HG02678 (cell line): ENCODE results near the gene PCNX2.
"Not testable (repeated sequence)": the region's sequence is repeated elsewhere in the genome, so short reads cannot be mapped to it uniquely, and the experiment has no call there.

ENCODE experiments used
- ATAC-seq: cut with Tn5 transposase; IDR thresholded peaks from one replicate; pipeline ENCODE4 v1.9.1; 2021; ENCODE audit warnings: mild to moderate bottlenecking, moderate library complexity; ENCODE audit not compliant: unreplicated experiment

PCNX2 gene

DNA sequence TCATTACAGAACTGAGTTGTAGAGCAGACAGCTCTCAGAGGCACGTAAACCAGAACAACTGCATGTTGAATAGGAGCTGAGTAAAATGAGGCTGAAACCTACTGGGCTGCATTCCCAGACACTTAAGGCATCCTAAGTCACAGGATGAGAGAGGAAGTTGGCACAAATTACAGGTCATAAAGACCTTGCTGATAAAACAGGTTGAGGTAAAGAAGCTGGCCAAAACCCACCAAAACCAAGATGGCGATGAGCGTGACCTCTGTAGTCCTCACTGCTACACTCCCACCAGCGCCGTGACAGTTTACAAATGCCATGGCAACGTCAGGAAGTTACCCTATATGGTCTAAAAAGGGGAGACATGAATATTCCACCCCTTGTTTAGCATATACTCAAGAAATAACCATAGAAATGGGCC is 187.8 kb downstream of the PCNX2 start:
- not testable (repeated sequence) for ATAC-seq

DNA sequence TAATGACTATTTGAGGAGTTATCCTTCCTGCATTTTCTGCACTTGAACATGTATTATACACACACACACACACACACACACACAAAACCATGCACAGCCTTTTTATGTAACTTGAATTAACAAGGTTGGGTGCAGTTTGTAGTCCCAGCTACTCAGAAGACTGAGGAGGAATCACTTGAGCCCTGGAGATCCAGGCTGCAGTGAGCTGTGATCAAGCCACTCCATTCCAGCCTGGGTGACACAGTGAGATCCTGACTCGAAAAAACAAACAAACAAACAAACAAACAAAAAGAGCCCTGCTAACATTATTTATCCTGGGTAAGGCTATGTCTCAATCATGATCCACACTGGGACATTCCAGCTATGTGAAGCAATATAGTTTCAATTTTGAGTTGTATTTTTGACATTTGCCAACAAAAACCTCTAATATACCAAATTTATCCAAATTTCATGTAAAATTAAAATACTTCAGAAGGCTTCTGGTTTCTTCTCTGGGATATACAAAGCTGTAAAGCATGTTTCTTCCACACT is 188.3 kb downstream of the PCNX2 start:
- no peak for ATAC-seq

DNA sequence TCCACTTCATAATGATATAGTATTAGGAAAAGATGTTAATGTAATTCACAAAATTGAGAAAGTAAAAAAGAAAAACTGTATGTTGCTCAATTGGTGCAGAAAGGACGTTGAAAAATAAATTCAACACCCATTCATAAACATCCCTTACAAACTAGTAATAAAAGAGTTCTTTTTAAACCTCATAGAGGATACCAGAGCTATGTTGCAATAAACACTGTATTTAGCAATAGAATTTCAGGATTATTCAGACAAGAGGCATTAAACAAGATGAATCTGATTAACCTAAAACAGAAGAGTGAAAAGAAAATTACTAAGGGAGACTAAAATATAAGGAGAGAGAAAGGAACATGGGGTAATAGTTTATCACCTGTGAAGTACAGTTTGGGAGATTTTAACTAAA is 190.3 kb downstream of the PCNX2 start:
- ATAC-seq: no peak

DNA sequence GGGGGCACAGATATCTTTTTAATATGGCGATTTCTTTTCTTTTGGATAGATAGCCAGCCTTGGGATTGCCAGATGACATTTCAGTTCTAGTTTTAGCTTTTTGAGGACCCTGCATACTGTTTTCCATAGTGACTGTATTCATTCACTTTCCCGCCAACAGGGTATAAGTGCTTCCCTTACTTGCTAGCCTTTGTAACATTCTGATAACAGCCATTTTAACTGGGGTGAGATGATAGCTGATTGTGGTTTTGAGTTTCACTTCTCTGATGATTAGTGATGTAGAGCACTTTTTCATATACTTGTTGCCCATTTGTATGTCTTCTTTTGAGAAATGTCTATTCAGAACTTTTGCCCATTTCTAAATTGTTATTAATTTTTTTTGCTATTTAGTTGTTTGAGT is 193.2 kb downstream of the PCNX2 start:
- ATAC-seq: no peak

DNA sequence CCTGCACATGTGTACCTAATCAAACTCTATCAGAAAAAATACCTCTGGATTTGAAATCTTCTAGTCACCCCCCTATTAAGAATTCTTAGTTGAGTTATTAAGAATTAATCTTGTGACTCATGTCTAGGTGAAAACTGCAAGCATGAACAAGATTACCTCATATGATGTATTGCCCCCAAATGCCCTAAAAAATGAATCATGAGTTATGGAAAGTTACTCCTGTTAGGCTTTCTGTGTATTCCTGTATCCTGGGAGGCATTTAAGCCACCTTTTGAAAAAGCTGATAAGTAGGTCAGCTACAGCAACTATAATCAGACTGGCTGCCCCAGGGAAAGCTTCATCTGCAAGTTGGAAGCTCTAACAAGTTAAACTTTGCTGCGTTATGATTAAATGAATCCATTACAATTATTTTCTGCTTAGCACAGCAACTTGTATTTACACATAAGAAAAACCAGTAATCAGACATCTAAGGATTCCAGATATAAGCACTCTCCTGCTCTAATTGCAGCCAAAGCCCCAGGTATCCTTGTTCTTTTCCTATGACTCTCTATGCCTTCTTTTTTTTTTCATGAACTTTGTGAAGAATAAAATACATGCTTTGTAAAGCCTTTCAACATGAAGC is 197.5 kb downstream of the PCNX2 start:
- ATAC-seq: no peak

DNA sequence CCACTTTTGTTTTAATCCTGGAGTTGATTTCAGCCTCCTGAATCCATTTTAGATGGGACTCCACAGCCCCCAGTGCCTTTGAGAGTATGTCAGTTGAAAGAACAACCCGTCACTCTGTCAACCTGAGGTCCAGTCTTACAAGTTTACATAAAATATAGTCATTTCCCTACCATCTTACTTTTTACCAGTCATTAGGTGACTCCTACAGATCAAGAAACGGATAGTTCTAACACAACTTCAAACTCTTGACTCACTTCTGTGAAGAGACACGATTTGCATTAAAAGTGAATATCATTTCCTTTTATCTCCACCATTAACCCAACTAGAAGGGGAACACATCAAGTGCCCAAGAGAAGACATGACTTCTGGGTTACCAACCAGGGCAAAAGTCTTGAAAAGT is 198.0 kb downstream of the PCNX2 start:
- ATAC-seq: no peak

DNA sequence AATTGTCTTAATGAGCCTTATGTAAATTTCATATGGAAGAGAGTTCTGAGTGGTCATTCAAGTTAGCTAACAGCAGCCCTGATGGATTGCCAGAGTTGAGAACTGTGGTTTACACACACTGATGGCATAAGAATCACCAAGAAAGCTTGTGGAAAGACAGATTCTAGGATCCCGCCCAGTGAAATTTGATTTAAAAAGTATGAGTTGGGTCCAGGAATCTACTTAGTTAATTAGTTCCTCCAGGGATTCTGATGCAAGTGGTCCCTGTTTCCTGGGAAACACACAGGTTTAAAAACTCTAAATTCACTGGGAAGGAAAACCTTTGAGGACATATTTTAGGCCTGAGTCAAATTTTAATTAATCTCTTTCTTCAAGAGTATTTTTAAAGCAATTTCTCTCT is 200.8 kb downstream of the PCNX2 start:
- no peak for ATAC-seq

DNA sequence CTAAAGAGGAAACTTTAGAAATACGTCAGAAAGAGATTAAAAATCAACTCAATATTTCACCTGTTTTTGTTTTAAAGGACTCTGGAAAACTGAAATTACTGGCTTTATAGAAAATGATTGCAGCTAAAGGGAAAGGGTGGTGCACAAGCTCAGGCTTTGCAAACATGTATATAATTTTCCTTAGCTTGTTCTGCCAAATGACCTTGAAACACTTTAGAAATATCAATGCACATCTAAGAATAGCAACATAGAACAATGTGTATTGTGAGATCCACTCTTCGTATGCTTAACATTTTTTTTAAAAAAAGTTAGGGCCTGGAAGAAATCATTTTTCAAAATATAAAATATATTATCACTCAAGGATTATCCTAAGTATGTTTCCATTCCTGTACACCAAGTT is 201.3 kb downstream of the PCNX2 start:
- no peak for ATAC-seq

DNA sequence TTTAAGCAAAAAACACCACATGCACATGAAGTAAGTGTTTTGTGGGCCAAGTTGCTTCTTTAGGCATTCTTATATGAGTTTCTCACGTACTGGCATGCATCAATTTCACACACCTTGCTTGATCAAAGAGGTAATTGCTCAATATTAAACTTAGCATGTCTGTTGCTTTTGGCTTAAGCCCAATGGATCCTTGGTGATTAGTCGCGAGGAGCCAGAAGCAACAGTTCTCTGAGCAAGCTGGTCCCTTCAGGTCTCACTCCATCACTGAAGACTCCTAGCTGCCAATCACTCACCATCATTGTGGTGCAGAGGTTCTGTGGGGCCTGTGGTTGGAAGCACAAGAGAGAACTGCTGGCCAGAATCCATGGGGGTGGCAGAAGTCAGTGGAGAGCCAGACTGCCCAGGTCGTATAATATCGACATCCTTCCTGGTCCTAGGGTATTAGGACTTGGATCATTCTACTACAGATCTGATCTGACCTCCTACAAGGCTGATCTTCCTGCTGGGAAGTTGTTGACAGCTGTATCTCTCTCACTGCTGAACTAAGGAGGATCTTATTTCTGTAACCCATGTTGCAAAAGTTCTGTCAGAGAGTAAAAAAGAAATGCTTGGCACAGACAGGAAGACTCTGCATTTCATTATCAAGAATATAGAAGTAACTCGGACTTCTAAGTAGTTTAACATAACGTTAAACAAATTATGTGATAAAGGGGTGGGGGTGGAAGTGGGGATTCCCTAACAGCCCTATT is 204.6 kb downstream of the PCNX2 start:
- no peak for ATAC-seq

DNA sequence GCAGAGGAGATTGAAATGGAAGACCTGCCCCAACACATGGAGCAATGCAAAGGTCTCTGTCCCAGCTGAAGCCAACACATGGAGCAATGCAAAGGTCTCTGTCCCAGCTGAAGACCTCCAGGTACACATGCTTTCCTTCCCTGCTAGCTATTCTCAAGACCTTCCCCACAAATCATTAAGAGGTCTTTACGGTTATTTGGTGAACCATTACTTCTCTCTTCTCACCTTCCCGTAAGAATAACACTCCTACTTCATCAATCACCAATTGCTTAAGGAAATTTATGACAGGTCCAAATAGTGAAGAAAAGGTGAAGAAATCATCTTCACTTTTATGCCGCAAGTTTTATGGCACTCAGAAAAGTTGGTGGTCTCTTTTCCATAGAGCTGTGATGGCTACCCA is 206.3 kb downstream of the PCNX2 start:
- no peak for ATAC-seq

DNA sequence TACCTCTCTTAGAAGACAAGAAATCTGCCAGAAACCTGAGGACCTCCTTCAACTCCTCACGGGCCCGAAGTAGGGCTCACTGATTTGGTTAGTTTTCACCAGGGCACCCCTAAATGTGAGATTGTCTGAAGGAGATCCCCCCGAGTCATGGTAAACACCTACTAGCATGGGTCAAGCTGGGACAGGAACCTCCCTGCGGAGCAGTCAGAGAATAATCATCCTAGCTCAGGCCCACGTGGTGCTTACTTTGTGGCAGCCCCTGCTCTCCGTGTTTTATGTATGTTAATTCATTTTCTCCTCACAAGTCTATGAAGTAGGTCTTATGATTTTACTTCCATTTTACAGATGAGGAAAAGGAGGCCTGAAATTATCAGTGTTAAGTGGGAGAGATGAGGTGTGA is 206.9 kb downstream of the PCNX2 start:
- no peak for ATAC-seq

DNA sequence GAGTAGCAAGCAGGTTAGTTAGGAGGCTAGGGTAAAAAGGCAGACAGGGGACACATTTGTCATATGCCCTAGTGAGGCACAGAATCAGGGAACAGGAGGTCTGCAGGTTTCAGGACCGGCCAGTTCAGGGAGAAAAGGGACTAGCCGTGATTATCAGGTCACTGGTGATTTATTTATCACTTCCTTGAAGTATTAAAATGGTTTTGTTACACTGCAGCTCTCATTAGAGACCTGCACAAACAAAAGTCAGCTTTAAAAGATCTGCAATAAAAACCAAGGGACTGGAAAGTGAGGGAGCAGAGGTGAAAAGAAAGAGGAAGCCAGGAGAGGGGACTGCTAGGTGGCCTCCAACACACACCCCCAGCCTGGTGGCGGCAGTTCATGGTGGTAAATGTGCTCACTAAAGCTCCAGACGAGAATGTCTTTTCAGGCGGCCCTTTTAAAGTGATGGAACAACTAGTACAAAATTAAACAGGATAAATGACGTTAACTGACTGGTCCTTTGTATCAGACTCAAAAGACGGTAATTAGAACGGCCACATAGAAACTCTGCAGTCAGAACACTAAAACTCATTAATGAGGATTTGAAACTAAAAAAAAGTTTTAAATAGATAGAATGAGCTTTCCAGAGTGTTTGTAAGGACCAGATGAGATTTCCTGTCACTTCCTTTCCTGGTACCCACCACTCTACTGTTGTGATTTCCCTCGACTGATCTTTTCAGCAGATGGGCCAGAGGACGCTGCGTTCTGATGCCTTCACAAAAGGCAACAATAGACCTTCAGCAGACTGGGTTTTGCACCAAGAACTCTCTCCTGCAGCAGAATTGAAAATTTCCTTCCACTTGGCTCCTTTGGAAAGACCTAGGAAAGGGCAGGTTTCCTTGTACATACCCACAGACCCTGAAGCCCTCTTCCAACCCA is 208.3 kb downstream of the PCNX2 start:
- ATAC-seq: no peak

DNA sequence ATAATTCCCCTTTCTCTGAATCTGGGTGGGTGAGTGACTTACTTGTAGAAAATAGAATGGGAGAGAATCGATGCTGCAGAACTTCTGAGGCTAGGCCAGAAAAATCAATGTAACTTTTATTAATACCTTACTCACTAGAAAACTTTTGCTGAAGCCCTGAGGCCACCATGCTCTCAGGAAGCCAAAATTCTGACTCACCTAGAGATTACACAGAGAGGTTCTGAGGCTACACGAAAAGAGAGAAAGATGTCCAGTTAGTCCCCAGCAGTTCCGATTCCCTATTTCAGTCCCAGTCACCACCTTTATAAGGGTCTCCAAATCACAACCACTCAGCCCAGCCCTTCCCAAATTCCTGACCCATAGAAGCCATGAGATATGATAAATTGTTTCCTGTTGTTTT is 210.0 kb downstream of the PCNX2 start:
- no peak for ATAC-seq

DNA sequence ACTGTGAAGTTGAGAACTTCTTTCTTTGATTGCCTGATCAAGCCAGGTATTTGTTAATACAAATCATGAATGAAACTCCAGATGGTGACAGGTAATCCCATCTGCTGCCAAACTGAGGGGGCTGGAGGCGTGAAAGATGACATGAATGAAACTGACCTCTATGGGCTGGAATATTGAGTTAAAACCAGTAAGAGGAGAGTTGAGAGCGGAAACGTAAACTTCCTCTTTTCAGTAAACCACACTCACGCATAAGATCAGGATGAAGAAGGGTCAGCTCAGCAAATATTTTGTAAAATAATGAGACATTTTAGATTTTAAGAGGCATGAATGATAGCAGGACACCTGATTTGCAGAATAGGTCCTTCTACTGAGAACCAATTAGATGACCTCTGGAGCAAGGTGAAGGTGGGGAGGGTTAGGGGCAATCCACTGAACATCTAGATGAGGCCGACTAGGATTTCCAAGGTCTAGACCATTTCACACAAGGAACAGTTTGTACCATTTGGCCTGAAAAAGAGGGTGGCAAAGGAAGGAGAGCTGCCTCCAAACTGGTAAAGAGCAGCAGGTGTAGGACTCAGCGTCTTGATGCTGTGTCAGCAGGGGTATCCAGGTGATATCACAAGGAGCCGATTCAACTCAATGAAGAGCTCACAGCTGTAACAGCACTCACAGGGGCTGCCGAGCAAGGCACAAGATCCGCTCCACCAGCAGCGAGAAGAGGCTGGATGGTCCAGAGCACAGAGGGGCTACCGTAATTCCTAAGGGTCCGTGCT is 212.6 kb downstream of the PCNX2 start:
- peak; percentile 70 for ATAC-seq

DNA sequence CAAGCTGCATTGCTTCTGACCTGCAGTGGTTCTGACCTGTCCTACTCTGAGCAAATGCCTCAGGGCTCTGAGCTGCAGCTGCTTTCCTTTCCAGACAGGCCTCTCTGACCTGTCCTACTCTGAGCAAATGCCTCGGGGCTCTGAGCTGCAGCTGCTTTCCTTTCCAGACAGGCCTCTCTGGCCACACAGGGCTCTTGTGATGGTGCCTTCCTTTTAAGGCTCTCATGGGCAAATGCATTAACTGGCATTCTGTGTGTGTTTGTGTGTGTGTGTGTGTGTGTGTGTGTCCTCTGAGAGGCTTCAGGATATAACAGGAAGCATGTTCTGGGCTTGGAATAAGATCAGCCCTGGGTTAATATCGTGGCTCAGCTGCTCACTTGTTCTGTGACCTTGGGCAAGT is 213.8 kb downstream of the PCNX2 start:
- ATAC-seq: no peak

DNA sequence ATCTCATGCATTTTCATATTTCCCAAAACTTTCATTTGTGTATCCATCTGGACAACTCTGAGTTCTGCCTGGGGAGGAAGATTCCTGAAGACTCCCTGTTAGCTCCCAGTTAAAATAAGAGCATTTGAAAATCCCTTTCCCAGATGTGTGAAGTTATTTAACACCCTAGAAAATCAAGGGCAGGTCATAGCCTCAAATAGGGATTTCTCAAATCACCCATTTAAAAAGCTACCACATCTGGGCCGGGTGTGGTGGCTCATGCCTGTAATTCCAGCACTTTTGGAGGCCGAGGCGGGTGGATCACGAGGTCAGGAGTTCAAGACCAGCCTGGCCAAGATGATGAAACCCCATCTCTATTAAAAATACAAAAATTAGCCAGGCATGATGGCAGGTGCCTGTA is 214.7 kb downstream of the PCNX2 start:
- ATAC-seq: not testable (repeated sequence)

DNA sequence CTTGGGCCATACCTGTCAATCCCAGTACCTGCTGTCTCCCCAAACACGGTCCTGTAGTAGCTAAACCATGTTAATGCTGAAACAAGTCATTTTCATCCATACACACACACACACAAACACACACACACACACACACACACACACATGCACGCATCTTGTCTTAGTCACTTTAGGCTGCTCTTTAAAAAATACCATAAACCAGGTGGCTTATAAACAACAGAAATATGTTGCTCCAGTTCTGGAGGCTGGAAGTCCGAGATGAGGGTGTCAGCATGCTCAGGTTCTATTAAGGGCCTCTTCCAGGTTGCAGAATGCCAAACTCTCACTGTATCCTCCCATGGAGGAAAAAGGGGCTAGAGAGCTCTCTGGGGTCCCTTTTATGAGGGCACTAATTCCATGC is 215.2 kb downstream of the PCNX2 start:
- ATAC-seq: no peak

DNA sequence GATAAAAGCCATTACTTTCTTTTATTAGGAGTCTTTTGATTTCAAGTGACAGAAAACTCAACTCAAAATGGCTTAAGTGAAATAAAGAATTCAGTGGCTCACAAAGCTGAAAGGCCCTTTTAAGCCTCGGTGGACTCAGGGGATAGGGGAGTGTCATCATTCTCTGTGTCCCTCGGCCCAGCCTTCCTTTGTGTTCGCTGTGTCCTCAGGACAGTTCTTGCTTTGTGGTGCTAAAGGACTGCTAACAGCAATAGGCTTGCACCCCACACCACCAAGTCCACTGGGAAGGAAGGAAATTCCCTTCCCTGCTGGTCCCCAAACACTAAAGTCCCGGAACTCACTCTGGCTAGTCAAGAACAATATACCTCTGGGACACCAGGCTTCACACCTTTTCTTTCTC is 216.0 kb downstream of the PCNX2 start:
- ATAC-seq: no peak

DNA sequence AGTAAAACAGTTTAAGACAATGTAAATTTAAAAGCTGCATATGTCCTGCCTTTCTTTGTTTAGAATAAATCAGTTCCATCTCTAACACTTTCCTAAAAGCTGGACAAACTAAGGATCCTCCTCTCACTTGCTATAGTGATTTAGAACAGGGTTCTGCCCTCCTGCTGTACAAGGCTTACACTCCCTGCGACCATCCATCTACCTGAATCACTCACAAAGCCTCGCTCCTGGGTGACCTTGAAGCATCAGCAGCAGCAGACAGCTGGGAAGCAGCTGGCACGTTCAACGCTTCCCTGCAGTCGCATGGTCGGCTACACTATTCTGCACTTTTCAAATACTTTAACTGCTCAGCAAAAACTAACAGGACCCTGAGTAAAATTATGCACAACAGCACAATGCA is 217.1 kb downstream of the PCNX2 start:
- no peak for ATAC-seq

DNA sequence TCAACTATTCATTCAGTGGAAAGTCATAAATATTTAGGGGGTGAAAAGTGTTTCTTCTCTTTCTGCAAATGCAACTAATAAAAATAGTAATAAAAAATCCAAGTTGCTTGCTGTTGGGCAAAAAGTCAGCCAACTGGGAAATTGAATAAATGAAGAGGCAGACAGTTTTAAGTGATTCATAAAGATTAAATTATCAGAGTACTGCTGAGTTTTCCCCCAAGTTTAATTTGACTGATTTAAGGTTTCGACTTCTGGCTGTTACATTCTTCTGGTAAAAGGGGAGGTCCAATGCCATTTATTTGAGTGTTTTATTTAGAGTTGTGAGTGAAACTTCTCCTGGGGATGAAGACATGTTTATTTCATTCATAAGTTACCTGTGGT is 219.6 kb downstream of the PCNX2 start:
- no peak for ATAC-seq

DNA sequence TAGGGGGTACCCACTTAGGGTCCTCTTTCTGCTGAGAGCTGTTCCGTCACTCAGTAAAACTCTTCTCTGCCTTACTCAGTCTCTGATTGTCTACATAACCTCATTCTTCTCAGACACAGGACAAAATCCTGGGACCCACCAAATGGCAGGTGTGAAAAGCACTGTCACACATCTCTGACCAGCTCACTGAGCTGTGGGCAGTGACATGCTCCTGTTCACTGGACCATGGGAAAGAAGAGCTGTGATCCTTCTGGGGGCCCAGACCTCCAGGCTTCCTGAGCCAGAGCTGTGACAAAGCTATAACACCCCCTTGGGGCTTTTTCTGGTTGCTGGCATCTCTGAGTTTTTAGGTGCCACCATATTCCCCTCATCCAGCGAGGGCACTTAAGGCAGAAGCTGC is 229.4 kb downstream of the PCNX2 start:
- no peak for ATAC-seq
